SIG-M5 (cell line): ENCODE results near the gene NOG.

Experiments used
- DNase-seq: peaks from one replicate; lab custom pipeline; 2025; lab: John Stamatoyannopoulos, UW

Gene NOG

GRCh38 chr17:56597495-56597990 is 4.0 kb downstream of the NOG start:
- DNase-seq: no peak

- no peak for DNase-seq
These were observed 5.0 kb downstream of the NOG start for GRCh38 chr17:56598466-56598865.

GRCh38 chr17:56599088-56599487 is 5.6 kb downstream of the NOG start:
- DNase-seq: no peak

GRCh38 chr17:56599566-56599965 is 6.1 kb downstream of the NOG start:
- no peak for DNase-seq

- DNase-seq: no peak
These were observed 6.8 kb downstream of the NOG start for GRCh38 chr17:56600256-56600655.

- DNase-seq: no peak
These were observed 8.1 kb downstream of the NOG start for GRCh38 chr17:56601591-56601990.

- DNase-seq: no peak
These were observed 9.0 kb downstream of the NOG start for GRCh38 chr17:56602292-56603130.

GRCh38 chr17:56603486-56604238 is 10.2 kb downstream of the NOG start:
- no peak for DNase-seq

- DNase-seq: no peak
These were observed 11.3 kb downstream of the NOG start for GRCh38 chr17:56604691-56605290.

- no peak for DNase-seq
These were observed 15.4 kb downstream of the NOG start for GRCh38 chr17:56608944-56609343.

- DNase-seq: no peak
These were observed 16.8 kb downstream of the NOG start for GRCh38 chr17:56610321-56610720.

GRCh38 chr17:56613131-56613530 is 19.6 kb downstream of the NOG start:
- DNase-seq: no peak

- DNase-seq: no peak
These were observed 21.0 kb downstream of the NOG start for GRCh38 chr17:56614522-56614921.

GRCh38 chr17:56616239-56616638 is 22.7 kb downstream of the NOG start:
- no peak for DNase-seq

GRCh38 chr17:56623383-56623782 is 29.9 kb downstream of the NOG start:
- DNase-seq: no peak

GRCh38 chr17:56624309-56624708 is 30.8 kb downstream of the NOG start:
- no peak for DNase-seq

- DNase-seq: no peak
These were observed 31.4 kb downstream of the NOG start for GRCh38 chr17:56624912-56625311.

GRCh38 chr17:56629531-56630075 is 36.1 kb downstream of the NOG start:
- DNase-seq: no peak

GRCh38 chr17:56630202-56630601 is 36.7 kb downstream of the NOG start:
- DNase-seq: no peak

GRCh38 chr17:56633681-56634080 is 40.2 kb downstream of the NOG start:
- no peak for DNase-seq

GRCh38 chr17:56635641-56636040 is 42.1 kb downstream of the NOG start:
- no peak for DNase-seq

GRCh38 chr17:56636265-56636664 is 42.8 kb downstream of the NOG start:
- no peak for DNase-seq
